NCI-H146 (cell line): Measurements from ENCODE around the gene DSTYK.
"Not testable (repeated sequence)": the region's sequence is repeated elsewhere in the genome, so short reads cannot be mapped to it uniquely, and the experiment has no call there.

ENCODE experiments used
- DNase-seq: peaks from one replicate; lab custom pipeline; 2025; lab: John Stamatoyannopoulos, UW

The DSTYK gene

DNA sequence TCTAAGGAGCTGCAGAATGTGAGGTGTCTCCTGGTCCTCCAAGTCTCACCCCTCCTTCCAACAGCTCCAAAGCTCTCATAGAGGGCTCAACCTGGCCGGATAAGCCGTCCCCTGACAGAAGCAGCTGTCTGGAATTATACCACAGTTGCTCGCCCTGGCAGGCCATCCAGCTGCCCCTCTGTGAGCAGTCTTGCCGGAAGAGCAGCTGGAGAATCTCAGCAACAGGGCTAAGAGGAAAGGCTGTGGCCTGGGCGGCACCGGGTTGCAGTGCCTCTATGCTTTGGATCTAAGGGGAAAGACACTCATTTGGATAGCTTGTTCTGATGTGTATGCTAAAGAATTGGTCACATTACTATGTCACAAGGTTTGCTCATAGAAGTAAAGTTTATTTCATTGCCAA is 28.6 kb upstream of the DSTYK start:
- DNase-seq: no peak

- no peak for DNase-seq
These were observed 27.6 kb upstream of the DSTYK start for GRCh38 chr1:205239078-205239477.

- DNase-seq: no peak
These were observed 26.3 kb upstream of the DSTYK start for GRCh38 chr1:205237526-205238484.

DNA sequence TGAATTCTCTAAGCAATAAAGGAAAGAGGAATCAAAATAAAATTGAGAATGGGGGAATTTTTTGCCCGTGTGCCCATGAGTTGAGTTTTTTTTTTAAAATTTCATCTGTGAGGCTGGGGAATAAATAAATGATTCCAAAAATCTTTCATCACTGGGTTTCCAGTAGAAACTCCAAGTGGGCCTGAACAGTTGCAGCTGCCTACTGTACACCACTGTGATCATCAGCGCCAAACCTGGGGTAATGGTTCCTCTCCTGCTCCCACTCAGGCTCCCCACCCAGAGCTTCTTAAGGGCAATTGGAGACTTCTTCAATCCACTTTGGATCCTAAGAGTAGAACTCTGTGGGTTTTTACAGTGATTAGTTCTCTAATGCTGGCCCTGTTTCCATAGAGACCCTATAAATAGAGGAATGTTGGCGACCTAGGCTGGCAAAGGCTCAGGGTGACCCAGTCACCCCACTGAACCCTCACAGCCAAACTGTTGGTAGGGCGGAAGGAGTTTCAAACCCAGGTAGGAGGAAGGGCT is 25.5 kb upstream of the DSTYK start:
- no peak for DNase-seq

DNA sequence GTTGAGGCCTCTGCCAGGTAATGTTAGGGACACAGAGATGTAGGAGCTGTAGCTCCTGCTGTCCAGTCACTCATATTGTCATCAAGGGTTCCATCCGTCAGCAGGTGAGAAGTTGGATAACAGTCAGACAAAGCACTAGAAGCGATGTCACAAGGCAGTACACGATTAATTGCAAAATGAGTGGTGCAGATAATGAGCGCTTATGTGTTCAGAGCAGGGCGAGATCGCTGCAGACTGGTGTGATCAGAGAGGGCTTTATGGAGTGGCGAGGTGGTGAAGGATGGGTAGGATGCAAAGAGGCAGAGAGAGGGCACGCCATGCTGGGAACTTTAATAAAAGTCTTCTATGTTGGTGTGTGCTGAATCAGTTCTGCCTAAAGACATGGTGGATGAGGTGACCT is 25.0 kb upstream of the DSTYK start:
- DNase-seq: no peak

- no peak for DNase-seq
These were observed 24.4 kb upstream of the DSTYK start for GRCh38 chr1:205235951-205236350.

DNA sequence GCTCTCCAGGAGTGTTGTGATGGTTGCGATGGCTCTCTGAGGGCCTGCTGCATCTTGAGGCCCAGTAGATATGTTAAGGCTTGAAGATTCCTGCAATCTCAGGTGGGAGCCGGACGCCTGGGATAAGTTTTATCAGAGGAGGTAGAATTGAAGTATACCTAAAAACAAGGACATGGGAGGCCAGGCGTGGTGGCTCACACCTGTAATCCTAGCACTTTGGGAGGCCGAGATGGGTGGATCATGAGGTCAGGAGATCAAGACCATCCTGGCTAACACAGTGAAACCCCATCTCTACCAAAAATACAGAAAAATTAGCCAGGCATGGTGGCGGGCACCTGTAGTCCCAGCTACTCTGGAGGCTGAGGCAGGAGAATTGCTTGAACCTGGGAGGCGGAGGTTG is 22.5 kb upstream of the DSTYK start:
- not testable (repeated sequence) for DNase-seq

- DNase-seq: no peak
These were observed 21.5 kb upstream of the DSTYK start for GRCh38 chr1:205232945-205233397.

GRCh38 chr1:205232127-205232820 is 20.8 kb upstream of the DSTYK start:
- no peak for DNase-seq

- DNase-seq: no peak
These were observed 19.5 kb upstream of the DSTYK start for GRCh38 chr1:205230982-205231381.

- DNase-seq: peak; percentile 19
These were observed 18.6 kb upstream of the DSTYK start for GRCh38 chr1:205229916-205230700.

GRCh38 chr1:205229399-205229871 is 17.9 kb upstream of the DSTYK start:
- peak; percentile 87 for DNase-seq

GRCh38 chr1:205228093-205228521 is 16.6 kb upstream of the DSTYK start:
- peak; percentile 33 for DNase-seq

DNA sequence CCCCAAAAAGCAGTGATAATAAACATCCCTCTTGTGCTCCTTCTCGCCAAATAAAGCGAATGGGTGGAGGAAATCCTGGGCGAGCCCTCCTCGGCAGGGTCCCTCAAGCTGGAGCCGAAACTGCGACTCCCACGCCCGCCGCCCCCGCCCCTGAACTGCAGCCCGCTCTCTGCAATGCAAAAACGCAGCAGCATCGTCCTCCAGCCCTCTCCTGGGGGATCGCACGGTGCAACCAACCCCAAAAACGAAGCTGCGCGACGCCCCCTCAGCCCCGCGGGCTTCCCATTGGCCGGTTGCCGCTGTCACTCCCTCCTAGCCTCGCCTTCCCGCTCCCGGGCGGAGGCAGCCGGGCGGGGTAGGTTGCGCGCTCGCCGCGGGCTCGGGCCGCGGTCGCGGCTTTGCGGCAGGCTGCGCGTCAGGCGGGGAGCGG is 16.1 kb upstream of the DSTYK start, which contains the start of gene TMCC2:
Gene TMCC2, plus strand, starts transcription at position 363 of the 430 bp plus-strand sequence. CDS start 619 bp downstream, outside the sequence.
- DNase-seq: peak; percentile 92

DNA sequence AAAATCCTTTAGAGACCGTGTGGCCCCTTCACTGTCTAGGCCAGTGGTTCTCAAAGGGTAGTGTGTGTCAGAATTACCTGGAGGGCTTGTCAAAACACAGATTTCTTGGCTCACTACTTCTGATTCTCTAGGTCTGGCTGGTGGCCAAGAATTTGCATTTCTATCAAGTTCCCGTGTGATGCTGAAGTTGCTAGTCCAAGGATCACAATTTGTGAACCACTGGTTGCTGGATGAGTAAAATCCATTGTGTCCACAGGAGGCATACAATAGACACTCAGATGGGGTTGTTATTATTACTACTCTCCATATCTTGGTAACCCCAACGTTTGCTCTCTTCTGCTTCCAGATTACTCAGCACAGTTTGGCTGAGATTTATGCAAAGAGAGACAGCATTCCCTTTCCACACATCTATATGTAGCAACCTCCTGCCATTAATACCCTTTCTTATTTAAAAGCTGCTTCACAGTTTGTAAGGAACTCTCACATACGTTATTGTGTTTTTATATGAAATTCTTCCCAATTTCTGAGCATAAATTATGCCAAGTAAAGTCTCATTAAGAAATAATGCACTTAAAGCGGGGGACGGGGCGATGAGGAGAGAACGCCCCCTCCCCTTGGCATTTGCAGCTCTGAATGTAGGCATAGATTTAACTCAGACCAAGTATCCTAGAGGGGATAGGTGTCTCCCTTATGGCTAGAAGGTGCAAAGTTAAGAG is 15.5 kb upstream of the DSTYK start:
- peak; percentile 8 for DNase-seq

DNA sequence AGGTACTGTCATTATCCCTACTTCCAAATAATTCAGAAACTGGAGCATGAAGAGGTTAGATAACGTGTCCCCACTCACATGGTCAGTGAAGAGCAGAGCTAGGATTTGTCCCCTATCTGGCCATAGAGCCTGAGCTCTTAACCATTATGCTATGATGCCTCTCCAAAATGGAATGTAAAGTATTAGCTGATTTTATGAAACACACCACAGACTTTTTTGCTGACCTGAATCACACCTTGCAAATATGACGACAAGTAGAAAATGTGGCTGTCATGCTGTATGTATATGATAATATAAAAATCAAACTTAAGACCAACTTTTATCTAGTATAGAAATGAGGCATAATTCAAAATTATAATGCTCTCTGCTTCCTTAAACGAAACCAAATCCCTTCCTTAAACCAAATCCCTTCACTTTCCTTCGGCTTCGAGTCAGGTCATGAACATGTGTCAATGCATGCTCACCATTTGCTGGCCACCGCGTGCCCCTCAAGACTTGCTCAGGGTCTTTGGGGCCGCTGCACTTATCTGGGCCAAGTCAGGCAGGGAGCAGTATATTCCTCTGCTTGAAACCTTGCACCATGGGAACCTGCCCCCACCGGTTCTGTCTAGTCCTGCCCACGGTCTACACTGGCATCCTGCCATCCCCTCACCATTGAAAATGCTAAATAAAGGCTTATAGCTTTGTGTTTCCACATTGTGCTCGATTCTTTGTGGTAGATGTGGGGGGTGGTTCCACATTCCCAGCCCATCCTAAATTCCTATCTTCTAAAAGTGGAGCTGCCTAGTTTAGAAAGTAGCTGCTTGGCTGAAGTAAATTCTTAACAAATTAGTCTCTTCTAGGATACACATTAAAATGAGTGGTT is 14.6 kb upstream of the DSTYK start:
- no peak for DNase-seq

- DNase-seq: peak; percentile 12
These were observed 13.2 kb upstream of the DSTYK start for GRCh38 chr1:205224736-205225135.

DNA sequence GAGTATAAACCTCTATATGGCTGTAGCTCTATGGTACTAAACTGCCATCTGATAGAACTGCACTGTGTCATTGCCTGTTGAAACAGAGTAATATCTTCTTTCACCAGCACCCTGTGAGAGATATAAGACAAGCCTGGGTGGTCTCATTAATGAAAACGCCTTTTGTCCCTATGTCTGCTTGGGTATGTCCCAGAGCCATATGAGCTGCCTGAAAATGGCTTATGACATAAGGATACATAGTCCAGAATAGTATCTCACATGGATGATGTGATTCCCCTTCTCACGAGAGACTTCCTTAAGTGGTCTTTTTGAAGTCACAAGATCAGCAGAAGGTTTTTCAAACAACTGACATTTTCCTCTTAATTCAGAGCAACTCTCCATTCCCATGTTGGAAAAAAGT is 8.9 kb upstream of the DSTYK start:
- no peak for DNase-seq

- DNase-seq: no peak
These were observed 5.9 kb upstream of the DSTYK start for GRCh38 chr1:205217418-205217817.

- DNase-seq: no peak
These were observed 5.1 kb upstream of the DSTYK start for GRCh38 chr1:205216588-205216987.
